Stimulated activated naive CD4-positive, alpha-beta T cell treated with Interleukin-2 at 50 U/mL for 16 hours (primary cell): Measurements from ENCODE around the gene SUMO3.

ENCODE experiments used
- DNase-seq: peaks from one replicate; lab custom pipeline; 2025; lab: John Stamatoyannopoulos, UW

SUMO3 gene

GRCh38 chr21:44758781-44759627, 58.9 kb downstream of the SUMO3 start:
- DNase-seq: no peak

DNA sequence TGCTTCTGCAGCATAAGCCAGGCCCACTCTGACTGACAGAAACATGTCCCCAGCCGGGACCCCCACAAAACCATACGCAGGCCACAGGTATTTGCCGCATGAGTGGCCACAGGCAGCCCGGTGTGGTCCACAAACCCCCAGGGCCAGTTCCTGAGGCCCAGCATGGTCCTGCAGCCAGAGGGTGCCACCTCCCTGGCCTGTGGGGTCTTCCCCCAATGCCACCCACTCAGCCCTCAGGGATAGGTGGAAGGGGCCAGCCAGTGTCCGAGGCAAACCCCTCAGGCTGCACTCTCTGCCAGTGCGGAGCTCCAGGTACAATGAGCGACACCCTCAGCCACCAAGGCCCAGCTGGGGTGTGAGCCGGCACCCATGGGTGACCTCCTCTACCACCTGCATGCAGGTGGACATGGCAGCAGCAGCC, 59.7 kb downstream of the SUMO3 start:
- no peak for DNase-seq

- no peak for DNase-seq
Observed at GRCh38 chr21:44757731-44758130, 60.1 kb downstream of the SUMO3 start.

DNA sequence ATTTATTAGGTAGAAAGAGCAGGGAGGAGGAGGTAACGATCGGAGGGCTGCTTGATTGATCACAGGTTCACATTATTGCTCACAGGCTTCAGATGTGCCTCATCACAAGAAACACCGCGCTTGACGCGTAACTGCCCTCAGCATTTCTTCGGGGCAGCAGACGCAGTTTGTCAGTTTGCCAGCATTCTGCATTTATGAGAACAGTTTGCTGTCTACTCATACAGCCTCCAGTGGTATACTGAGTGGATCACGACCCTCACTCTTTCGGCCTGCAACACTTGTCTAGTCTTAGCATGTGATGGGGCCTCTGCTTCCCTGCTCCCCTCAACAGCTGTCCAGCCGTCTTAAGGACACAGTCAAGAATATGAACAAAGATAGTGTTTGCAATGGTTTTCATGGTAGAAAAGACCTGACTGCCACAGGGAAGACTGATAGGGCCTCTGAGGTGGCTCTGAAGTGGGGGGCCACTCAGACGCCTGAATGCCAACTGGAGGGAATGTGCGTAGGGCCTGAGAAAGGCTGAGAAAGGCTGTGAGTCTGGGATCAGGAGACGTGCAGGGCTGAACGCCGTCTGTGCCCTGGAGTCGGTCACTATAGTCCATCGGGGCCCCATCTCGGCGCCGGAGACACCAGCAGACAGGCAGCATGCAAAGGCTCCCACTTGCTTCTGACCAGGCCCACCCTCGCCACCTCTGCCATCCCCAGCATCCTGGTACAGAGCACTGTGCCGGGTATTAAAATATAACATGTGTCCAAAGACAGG, 61.3 kb downstream of the SUMO3 start:
- no peak for DNase-seq
